Erythroblast (primary cell): ENCODE measurements around the gene OR10P1.
"Not testable (repeated sequence)": the region's sequence is repeated elsewhere in the genome, so short reads cannot be mapped to it uniquely, and the experiment has no call there.

ENCODE experiments used
- DNase-seq, 2 experiments: peaks; one replicate each; lab custom pipeline; 2025; lab: John Stamatoyannopoulos, UW
- GATA1 ChIP-seq: IDR thresholded peaks from 2 replicates; pipeline ENCODE4 v1.6.1; 2011; ENCODE audit warnings: low read depth, mild to moderate bottlenecking, control low read depth, low read length, moderate library complexity
- POLR2A ChIP-seq: IDR thresholded peaks from 2 replicates; pipeline ENCODE4 v1.6.1; 2011; ENCODE audit warnings: mild to moderate bottlenecking, low read length

OR10P1 gene

DNA sequence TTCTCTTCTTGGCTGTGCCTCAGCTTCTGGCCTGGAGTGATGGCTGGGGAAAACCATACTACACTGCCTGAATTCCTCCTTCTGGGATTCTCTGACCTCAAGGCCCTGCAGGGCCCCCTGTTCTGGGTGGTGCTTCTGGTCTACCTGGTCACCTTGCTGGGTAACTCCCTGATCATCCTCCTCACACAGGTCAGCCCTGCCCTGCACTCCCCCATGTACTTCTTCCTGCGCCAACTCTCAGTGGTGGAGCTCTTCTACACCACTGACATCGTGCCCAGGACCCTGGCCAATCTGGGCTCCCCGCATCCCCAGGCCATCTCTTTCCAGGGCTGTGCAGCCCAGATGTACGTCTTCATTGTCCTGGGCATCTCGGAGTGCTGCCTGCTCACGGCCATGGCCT, at the start of gene OR10P1:
Gene OR10P1 (plus strand): TSS at position 40 of the 400 bp plus-strand sequence. CDS start 0 bp downstream, at position 40.
- no peak for TF ChIP-seq POLR2A
- no peak for TF ChIP-seq GATA1

GRCh38 chr12:55590152-55590551, 46.5 kb upstream of the OR10P1 start:
- DNase-seq = not testable (repeated sequence)

More for the DNA sequence above, at the start of gene OR10P1:
- no peak for DNase-seq

DNA sequence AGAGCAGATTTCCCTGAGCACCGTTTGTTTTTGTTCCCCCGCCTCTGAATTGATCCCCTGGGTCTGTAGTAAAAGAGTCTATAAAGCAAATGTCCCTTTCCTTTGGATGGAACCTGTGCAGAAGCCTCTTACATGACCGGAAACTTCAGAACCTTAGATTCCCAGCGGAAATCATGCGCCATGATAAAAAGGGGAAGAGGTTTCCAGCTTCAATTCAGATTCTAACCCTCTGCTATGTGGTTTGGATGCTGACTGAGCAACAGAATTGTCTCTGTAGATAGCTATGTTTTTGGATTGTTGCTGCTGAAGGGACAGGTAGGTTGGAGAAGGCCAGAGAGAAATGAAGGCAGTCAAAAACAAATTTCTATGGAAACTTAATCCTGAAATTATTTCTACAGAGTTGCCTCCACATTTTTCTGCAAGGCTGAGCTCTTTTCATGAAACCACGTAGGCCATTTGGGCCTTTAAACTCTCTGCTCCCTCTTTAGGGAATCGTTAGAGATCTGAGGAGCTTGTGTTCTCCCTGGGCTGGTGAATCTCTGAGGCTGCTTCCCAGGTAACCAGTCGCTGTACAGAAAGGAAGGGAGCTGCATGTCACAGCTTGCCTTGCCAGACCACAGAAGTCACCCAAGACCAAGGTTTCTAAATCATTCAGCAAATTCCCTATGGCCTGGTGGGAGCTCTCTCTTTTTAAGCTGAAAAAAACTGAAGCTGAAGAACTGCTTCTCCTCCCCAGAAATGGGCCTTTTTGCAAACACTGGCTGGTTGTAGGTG, 28.7 kb upstream of the OR10P1 start:
- no peak for TF ChIP-seq POLR2A
- TF ChIP-seq GATA1 = no peak
- DNase-seq = no peak

DNA sequence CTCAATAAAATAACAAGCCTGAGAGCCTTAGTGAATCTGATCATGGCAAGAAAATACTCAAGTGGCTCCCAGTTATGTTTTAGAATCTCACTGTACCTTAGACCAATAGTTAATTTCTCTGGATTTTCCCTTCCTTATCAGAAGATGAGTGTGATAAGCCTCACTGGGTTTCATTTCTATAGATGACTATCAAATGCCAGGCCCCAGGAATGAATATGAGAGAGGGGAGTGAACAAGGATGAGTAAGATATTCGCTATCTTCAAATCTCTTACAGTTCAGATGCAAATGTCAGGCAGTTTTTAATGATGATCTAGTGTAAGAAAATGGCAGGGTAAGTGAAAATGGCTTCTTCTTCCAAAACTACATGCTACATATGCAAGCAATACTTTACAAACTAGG, 26.1 kb upstream of the OR10P1 start:
- TF ChIP-seq POLR2A = no peak
- TF ChIP-seq GATA1 = no peak
- DNase-seq = no peak

- no peak for TF ChIP-seq POLR2A
- TF ChIP-seq GATA1 = no peak
- no peak for DNase-seq
Observed at GRCh38 chr12:55612646-55613045, 24.0 kb upstream of the OR10P1 start.

DNA sequence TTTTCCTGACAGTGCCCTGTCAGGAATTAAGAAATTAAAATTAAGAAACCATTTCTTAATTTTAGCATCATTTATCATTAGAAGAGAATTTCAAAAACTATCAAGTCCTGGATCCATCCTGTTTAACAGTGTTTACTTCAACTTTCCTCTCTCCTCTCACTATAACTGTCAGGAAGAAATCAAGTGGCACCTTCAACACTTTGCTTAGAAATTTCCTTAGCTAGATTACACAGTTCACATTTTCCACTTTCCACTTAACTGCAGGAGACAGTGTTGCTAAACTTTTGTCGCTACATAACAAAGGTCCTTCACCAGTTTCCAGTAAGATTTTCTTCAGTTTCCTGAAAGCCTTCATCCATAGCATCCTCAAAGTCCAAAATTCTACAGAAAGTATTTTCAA, 21.9 kb upstream of the OR10P1 start:
- TF ChIP-seq POLR2A (no peak), GATA1 (no peak)
- no peak for DNase-seq

- DNase-seq = peak; percentile 72 to 80
- TF ChIP-seq GATA1 = no peak
- no peak for TF ChIP-seq POLR2A
Observed at GRCh38 chr12:55619354-55620138, 17.1 kb upstream of the OR10P1 start.

GRCh38 chr12:55624056-55624455, 12.6 kb upstream of the OR10P1 start:
- DNase-seq = no peak

GRCh38 chr12:55626154-55626553, 10.5 kb upstream of the OR10P1 start:
- no peak for DNase-seq
- TF ChIP-seq POLR2A (no peak), GATA1 (no peak)

More at GRCh38 chr12:55624056-55624455, 12.6 kb upstream of the OR10P1 start:
- no peak for TF ChIP-seq POLR2A
- TF ChIP-seq GATA1 = no peak

- DNase-seq = no peak
- TF ChIP-seq GATA1 (no peak), POLR2A (no peak)
Observed at GRCh38 chr12:55629058-55629841, 7.4 kb upstream of the OR10P1 start.

DNA sequence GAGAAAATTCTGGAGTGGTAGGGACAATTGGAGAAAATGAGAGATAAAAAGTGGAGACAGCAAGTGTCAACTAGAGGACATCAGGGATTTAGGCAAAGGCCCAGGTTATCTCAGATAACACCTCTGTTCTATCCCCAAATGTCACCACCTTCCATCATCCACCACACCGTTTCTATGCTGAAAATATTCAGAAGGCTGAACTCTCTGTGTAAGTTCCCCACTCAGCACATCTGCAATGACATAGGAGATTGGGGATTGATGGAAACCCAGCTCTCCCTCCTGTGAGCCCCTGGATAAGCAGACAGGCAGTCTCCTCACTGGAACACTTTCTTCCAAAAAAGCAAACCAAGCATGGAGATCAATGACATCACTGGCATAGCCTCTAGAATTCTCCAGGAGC, 5.6 kb upstream of the OR10P1 start:
- TF ChIP-seq GATA1 (no peak), POLR2A (no peak)
- DNase-seq = no peak

DNA sequence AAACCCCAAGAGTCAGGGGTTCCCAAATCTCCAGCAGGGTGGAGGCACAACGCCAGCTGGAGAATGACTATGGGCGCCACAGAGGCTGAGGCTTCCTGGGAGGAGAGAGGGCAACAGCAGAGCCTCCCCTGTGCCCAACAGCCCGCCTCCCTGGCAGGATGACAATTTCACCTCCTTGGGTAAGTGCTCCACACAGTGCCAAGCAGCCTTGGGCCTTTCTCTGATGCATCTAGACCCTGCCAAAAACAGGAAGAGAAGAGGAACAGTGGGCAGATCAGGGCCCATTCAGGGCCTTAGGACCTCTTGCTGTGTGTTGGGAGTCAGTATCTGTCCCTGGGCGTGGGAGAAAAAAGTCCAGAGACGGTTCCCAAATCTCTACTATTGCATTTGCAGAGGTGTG, 5.0 kb upstream of the OR10P1 start:
- no peak for DNase-seq

DNA sequence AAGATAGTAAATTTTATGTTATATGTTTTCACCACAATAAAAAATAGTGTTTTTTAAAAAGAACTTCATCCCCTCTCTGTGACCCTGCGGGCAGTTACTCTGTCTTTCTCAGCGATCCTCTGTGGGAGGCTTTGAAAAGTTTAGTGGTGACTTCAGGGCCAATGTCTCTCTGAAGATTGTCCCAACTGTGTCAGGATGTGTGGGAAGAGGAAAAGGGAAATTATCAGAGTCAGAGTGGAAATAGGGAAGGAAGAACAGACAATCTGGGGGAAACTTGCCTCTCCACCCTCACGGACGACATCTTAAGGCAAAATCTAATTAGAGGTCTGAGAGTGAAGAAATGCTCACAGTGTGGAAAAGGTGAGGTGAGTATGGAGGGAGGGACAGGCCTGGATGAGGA, 3.5 kb upstream of the OR10P1 start:
- no peak for DNase-seq
- no peak for TF ChIP-seq GATA1
- TF ChIP-seq POLR2A = no peak

More for the DNA sequence above, 5.0 kb upstream of the OR10P1 start:
- TF ChIP-seq POLR2A (no peak), GATA1 (no peak)
